ENCODE data around the gene FNBP1. TPM values are rescaled to one million over a fixed set of nuclear protein-coding genes. Genes with fewer than 3 reads are reported as not detected.

Gene FNBP1
- total RNA-seq, 2 donors from 2014 or later, result 27.2 to 53.0 TPM

GRCh38 chr9:130050462-130050861, 7.5 kb upstream of the FNBP1 start:
- intact Hi-C loops (cut with DNase I, micrococcal nuclease), result loop anchor here in 1 of 2 donors (10.0 kb wide), 1 partner anchor 166 kb away; no protein-coding TSS in a partner anchor
- DNase-seq (no peak), ATAC-seq (no peak)

- DNase-seq (no peak), ATAC-seq (no peak)
- intact Hi-C loops (cut with DNase I, micrococcal nuclease), result loop anchor here in 1 of 2 donors (10.0 kb wide), 2 partner anchors 85 to 165 kb away; no protein-coding TSS in a partner anchor
These were observed 6.6 kb upstream of the FNBP1 start for GRCh38 chr9:130049431-130050210.

GRCh38 chr9:130045725-130046450, 2.9 kb upstream of the FNBP1 start:
- ATAC-seq, result no peak
- DNase-seq, result no peak
- intact Hi-C loops (cut with DNase I, micrococcal nuclease), result loop anchor here in 1 of 2 donors (10.0 kb wide), 1 partner anchor 81 kb away; no protein-coding TSS in a partner anchor

GRCh38 chr9:130043654-130044623, 950 bp upstream of the FNBP1 start:
- ATAC-seq (peak; percentile 25), DNase-seq (peak; percentile 55 to 58)
- intact Hi-C loops (cut with DNase I, micrococcal nuclease), result loop anchor here in 1 of 2 donors (10.0 kb wide), 1 partner anchor 79 kb away; no protein-coding TSS in a partner anchor

- peak; percentile 50 for ATAC-seq
These were observed 544 bp downstream of the FNBP1 start for GRCh38 chr9:130042406-130042884.

GRCh38 chr9:130041648-130042405, 1.2 kb downstream of the FNBP1 start:
- DNase-seq (peak in 1 of 2 donors; percentile 31), ATAC-seq (peak; percentile 25)
- intact Hi-C loops (cut with DNase I, micrococcal nuclease), result loop anchor here in 1 of 2 donors (10.0 kb wide), 1 partner anchor 77 kb away; no protein-coding TSS in a partner anchor

More at GRCh38 chr9:130042406-130042884, 544 bp downstream of the FNBP1 start:
- intact Hi-C loops (cut with DNase I, micrococcal nuclease), result loop anchor here in 1 of 2 donors (10.0 kb wide), 1 partner anchor 78 kb away; no protein-coding TSS in a partner anchor
- peak in 1 of 2 donors; percentile 53 for DNase-seq

GRCh38 chr9:130040984-130041647, 1.9 kb downstream of the FNBP1 start:
- ATAC-seq, result no peak
- no peak for DNase-seq
- intact Hi-C loops (cut with DNase I, micrococcal nuclease), result loop anchor here in 1 of 2 donors (10.0 kb wide), 1 partner anchor 76 kb away; no protein-coding TSS in a partner anchor

GRCh38 chr9:130039528-130040147, 3.4 kb downstream of the FNBP1 start:
- ATAC-seq, result no peak
- intact Hi-C loops (cut with DNase I, micrococcal nuclease), result loop anchor here in 1 of 2 donors (10.0 kb wide), 1 partner anchor 75 kb away; no protein-coding TSS in a partner anchor
- DNase-seq, result no peak

GRCh38 chr9:130036099-130036498, 6.9 kb downstream of the FNBP1 start:
- DNase-seq (no peak), ATAC-seq (no peak)
- intact Hi-C loops (cut with DNase I, micrococcal nuclease), result no loop called here

GRCh38 chr9:130034570-130034969, 8.4 kb downstream of the FNBP1 start:
- ATAC-seq (no peak), DNase-seq (no peak)
- intact Hi-C loops (cut with DNase I, micrococcal nuclease), result no loop called here

GRCh38 chr9:130030651-130031127, 12.3 kb downstream of the FNBP1 start:
- intact Hi-C loops (cut with DNase I, micrococcal nuclease), result no loop called here
- no peak for ATAC-seq
- DNase-seq, result no peak

GRCh38 chr9:130029223-130029973, 13.6 kb downstream of the FNBP1 start:
- intact Hi-C loops (cut with DNase I, micrococcal nuclease), result no loop called here
- DNase-seq (no peak), ATAC-seq (no peak)

GRCh38 chr9:130028493-130029222, 14.3 kb downstream of the FNBP1 start:
- no peak for DNase-seq
- intact Hi-C loops (cut with DNase I, micrococcal nuclease), result no loop called here
- ATAC-seq, result peak; percentile 98

- DNase-seq (no peak), ATAC-seq (peak; percentile 23)
- intact Hi-C loops (cut with DNase I, micrococcal nuclease), result no loop called here
These were observed 15.2 kb downstream of the FNBP1 start for GRCh38 chr9:130027533-130028365.
